Activated naive CD8-positive, alpha-beta T cell treated with anti-CD3 and anti-CD28 coated beads, Interleukin-2, amount 50 U/mL, for 16 hours (primary cell): ENCODE data around the gene CLCN3.
"Not testable (repeated sequence)": the region's sequence is repeated elsewhere in the genome, so short reads cannot be mapped to it uniquely, and the experiment has no call there.

Experiments
- DNase-seq: peaks from one replicate; pipeline ENCODE4 v3.0.0-alpha.2; 2020; ENCODE audit warnings: low read depth, low spot score

CLCN3 gene

DNA sequence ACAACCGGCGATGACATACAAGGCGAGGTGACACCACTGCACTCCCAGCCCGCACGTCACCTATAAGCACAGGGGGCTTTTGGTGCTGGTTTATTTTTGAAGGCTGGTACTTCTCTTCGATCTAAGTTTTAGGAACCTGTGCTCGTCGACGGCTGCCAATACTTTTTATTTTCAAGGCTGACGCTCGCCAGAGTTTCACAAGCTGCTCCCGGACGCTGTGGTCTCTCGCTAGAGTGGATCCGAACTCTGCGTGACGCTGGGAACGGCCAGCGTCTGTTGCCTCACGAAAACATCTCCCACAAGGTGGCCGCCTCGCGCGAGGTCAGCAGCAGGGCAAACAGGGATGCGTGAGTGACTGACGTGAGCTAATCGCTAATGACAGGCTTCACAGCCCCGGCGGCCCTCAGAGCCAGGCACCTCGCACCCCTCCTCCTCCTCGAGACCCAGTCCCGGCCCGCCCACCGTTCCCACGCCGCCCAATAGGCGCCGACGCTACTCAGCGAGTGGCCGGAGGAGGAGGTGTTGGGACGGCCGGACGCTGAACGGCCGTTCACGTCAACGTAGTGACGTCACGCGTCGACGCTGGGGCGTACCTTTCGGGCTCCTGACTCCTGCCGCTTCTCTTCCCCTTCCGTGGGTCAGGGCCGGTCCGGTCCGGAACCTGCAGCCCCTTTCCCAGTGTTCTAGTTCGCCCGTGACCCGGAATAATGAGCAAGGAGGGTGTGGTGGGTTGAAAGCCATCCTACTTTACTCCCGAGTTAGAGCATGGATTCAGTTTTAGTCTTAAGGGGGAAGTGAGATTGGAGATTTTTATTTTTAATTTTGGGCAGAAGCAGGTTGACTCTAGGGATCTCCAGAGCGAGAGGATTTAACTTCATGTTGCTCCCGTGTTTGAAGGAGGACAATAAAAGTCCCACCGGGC lies at the start of gene CLCN3:
TSS of gene CLCN3 (plus strand) at position 621 of the 922 bp plus-strand sequence. CDS start 15,351 bp downstream, outside the sequence.
- DNase-seq, result peak; percentile 67

DNA sequence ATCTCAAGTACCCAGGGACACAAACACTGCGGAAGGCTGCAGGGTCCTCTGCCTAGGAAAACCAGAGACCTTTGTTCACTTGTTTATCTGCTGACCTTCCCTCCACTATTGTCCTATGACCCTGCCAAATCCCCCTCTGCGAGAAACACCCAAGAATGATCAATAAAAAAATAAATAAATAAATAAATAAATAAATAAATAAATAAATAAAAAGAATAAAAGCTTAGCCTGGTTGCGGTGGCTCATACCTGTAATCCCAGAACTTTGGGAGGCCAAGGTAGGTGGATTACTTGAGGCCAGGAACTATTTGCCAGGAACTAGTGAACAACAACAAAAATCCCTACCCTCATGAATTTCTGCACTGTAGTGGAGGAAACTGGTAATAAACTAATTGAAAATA lies 49.4 kb upstream of the CLCN3 start:
- not testable (repeated sequence) for DNase-seq

DNA sequence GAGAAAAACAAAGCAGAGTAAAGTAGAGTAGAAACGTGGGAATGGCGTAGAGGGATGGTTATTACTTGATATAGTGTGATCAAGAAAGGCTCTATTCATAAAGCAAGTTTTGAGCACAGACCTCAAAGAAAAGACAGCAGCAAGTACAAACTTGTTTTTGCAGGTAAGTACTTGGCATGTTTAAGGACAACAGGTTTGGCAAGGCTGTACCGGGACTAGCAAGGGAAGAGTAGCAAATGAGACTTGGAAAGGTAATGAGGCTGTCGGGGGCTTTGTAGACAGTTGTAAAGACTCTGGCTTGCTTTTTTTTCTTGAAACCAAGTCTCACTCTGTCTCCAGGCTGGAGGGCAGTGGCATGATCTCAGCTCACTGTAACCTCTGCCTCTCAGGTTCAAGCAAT lies 48.9 kb upstream of the CLCN3 start:
- DNase-seq, result no peak

DNA sequence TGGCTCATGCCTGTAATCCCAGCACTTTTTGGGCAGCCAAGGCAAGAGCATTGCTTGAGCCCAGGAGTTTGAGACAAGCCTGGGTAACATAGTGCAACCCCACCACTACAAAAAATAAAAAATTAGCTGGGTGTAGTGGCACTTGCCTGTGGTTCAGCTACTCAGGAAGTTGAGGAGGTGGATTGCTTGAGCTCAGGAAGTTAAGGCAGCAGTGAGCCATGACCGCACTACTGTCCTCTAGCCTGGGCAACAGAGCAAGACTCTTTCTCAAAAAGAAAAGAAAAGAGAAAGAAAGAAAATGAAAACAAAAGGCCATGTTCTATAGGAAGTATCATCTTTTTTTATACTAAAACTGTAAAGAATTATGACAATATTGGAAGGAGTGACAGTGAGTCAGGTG lies 46.5 kb upstream of the CLCN3 start:
- DNase-seq, result no peak

DNA sequence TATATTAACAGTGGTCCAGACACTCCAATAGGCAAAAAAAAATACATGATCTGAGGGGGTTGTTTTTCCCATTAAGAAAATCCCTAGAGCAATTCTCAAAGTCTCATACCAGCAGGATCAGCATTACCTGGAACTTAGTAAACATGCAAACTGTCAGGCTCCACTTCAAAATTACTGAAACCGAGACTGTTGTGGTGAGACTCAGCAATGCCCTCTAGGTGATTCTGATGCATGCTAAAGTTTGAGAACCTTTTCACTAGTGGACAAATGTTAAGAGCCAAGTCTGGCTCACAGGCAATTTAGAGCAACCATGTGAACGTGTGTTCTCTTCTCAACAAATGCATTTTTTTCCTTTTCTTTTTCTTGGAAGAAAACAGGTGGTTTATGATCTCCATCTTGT lies 38.2 kb upstream of the CLCN3 start:
- no peak for DNase-seq

DNA sequence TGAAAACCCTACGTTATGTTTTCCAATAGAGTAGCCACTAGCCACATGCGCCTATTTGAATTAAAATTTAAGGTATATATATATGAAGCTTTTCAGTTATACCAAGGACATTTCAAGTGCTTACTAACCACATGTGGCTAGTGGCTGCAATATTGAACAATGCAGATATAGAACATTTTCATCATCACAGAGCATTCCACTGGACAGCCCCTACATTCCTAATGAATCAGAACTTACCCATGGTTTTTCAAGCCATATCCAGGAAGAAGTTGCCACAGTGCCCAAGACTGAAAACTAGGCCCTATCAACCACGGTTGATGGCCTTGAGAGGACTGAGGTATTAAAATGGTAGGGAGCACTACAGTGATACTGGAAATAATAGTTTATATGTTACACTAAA lies 37.7 kb upstream of the CLCN3 start:
- DNase-seq, result no peak

DNA sequence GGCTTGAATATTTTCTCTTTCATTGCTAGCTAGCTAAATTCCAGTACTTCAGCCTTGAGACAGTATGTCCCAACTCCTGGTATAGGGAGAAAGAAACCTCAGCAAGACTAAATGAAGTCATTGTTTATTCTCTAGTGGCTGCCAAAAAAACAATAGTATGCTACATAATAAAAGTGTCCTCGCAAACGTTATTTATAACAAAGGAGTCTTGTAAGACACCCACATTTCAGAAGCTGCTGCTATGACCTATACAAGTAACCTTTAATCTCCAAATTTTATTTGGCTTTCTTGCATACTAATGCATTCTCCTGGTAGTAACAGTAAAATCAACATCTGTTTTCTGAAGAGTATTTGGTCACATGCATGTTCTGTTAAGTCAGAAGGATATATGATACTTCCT lies 36.8 kb upstream of the CLCN3 start:
- DNase-seq, result no peak

DNA sequence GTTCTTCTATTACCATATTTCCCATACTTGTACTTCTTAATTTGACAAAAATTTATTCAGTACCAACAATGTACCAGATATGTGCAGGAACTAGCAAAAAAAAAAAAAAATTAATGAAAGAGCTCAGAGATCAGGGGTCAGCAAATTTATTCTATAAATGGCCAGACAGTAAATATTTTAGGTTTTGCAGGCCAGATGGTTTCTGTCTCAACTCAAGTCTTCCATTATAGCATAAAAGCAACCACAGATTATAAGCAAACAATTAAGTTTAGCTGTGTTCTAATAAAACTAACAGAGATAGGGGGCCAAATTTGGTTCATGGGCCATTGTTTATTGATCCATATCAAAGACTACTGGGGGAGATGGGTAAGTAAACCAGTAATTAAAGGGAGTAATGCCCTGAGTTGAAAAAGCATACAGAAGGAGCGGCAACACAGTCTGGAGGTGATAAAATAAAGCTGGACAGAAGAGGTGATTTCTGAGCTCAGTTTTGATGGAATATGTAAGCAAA lies 27.3 kb upstream of the CLCN3 start:
- no peak for DNase-seq

DNA sequence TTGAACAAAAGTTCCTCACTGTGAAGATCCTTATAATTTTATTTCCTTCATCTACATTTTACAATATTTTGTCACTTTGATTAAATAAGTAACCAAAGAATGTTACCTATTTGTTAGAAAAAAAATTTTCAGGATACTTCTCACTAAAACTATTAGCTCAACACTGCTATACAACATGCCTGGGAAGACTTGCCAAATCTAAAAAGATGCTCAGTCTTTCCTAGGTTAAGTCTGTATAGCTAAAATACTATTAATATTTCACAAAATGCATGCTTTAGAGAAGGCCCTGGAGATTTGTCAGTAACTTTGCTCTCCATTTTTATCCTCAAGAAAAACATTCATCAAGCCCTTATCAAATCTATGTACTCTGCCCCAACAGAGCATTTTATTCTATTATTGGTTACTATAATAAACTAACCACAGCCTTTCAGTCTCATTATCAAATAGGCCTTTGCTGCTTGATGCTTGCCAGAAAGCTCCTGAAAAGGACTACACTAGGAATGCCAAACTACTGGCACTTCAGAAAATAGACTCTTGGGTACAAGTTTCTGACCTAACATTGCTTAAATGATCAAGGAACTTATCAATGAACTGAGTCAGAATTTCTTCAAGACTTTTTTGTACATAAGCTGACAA lies 25.7 kb upstream of the CLCN3 start:
- no peak for DNase-seq

DNA sequence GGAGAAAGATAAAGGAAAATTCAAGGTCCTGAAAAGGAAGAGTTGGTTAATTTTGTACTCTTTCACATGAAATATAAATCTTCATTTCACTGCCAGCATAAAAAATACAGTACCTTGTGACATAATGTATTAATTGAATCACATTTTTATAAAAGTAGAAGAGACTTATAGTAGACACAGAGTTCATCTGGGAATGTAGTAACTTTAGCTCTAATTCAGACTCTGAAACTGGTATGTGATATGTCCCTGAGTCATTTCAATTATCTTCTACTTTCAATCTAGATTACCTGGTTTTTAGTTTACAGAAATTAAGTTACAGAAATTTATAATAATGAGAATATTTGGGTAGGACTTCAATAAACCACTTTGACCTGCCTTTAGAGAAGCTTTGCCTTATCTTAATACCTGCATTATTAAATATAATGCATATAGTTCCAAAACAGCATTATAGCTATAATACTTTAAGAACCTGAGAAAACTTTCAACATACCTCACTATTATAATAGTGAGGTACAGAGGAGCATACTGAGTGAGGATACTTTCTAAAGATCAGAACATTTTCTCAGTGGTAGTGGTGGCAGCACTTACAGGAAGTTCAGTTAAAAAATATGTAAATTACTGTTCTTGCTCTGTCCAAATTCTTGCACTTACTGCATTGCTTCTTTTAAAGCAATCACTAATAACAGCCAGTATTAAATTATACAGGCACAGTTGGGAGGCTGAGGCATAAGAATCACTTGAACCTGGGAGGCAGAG lies 19.2 kb upstream of the CLCN3 start:
- no peak for DNase-seq

DNA sequence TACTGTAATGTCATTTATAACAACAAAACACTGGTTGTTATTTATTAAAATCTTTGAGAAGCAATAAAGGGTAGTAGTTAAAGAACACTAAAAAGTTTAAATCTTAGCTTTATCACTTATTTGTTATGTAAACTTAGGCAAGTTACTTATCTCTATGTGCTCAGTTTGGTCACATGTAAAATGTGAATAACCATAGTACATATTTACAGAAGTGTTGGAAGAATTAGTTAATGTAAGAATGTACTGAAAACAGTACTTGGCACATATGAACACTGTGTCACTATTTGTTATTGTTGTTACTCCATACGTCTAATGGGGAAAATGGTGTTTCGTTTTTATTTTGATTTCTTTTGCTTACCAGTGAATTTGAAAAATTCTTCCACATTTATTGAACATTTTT lies 17.1 kb upstream of the CLCN3 start:
- DNase-seq, result no peak

DNA sequence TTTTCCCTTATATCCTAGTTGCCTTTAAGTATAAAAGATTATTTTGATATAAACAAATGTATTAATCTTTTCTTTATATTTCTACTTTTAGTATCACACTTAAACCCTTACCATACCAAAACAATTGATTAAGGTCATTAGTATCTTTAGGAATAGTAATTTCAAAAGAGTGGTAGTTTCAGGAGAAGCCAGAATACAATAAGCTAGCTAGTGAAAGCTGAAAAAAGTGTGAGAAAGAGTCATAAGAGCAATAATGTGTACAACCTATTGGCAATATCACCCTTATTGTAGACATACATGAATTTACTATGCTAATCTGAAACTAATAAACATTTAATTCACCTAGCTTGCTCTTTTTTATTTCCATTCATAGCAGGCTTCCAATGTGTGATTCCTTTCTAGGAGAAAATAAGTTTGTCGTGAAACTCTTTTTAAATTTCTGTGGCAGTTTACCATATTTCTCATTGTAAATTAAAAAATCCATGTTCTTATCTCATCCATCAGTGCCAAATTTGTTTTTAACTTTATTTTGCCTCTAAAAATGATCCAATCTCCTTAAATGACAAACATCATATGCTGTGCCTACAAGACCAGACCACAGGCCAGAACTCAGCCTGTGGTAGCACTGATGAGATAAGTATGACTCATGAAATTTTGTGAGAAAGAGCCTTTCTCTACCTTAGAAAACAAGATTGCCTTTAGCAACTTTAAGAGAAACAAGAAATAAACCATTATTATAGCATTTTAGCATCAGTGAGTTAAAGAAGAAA lies 16.1 kb upstream of the CLCN3 start:
- DNase-seq, result no peak

DNA sequence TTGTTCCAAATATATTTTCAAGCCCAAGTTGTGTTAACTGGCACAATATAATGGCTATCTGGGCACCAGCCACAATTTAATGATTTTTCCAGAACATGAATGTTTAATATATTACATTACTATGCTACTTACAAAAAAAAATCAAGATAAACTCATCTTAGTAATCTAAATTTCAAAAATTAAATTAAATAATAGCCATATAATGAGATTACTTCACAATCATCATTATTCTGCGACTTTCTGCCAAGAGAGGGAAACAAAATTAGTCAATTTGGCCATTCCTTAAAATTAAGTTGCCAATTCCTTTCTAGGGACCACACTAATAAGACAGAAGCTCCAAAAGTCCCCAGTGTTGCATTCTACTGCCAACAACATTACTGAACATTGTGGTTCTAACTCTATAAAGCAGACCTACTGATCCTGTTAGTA lies 15.5 kb upstream of the CLCN3 start:
- no peak for DNase-seq

DNA sequence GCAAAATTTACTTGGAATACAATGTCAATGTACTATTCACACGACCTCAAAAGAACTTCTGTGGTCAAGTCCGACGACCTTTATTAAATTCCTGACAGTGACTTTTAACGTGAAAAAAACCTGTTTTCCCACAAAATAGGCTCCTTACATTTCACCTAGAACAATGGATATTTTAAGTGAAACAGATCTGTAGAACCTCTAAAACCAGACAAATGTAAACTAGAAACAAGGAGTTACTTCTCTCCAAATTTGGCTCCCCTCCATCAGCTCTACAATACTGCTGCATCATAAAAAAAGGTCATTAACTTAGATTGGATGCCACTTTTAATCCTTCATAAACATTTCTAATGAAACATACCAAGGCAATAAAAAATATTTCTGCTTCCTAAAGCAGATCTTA lies 9.2 kb upstream of the CLCN3 start:
- no peak for DNase-seq

DNA sequence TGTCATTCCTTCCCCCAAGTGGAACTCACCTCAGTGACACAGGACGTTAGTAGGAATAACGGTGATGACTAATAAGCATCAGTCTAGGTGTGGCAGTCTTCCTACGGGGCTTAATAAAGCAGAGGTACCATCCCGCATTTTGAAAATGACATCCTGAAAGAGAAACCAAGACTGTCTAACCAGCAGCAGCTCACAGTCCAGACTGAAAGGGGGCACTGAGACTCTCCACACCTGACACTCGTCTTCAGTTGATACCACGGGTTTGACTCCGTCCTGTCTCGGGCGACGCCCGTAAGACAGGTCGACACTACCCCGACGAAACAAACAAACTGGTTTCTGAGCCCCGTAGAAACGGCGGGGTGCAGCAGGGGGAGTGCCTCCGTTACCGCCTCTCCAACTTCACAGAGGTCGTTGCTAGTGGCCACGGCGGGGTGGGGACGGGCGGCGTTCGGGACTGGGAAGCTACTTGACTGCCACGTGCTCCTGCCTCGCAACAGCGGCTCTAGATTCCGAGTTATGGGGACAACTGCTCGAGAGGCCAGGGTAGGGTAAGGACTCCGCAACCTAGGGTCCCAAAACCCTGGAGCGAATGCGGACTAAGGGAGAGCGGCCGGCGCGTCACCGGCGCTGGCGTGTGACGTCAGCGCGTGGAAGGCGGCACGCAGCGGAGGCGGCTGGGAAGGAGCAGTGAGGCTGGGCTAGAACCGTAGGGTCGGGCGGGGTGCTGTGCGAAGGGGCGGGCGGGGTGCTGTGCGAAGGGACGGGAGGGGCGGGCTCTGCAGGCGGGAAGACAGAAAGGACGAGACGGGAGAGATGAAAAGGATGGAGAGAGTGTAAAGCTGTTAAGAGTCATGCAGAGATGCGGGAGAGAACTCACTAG lies 8.1 kb upstream of the CLCN3 start, which contains the start of gene NEK1:
TSS of gene NEK1 (minus strand) at position 593 of the 880 bp plus-strand sequence. CDS start 9,953 bp downstream, outside the sequence.
- DNase-seq, result peak; percentile 71

DNA sequence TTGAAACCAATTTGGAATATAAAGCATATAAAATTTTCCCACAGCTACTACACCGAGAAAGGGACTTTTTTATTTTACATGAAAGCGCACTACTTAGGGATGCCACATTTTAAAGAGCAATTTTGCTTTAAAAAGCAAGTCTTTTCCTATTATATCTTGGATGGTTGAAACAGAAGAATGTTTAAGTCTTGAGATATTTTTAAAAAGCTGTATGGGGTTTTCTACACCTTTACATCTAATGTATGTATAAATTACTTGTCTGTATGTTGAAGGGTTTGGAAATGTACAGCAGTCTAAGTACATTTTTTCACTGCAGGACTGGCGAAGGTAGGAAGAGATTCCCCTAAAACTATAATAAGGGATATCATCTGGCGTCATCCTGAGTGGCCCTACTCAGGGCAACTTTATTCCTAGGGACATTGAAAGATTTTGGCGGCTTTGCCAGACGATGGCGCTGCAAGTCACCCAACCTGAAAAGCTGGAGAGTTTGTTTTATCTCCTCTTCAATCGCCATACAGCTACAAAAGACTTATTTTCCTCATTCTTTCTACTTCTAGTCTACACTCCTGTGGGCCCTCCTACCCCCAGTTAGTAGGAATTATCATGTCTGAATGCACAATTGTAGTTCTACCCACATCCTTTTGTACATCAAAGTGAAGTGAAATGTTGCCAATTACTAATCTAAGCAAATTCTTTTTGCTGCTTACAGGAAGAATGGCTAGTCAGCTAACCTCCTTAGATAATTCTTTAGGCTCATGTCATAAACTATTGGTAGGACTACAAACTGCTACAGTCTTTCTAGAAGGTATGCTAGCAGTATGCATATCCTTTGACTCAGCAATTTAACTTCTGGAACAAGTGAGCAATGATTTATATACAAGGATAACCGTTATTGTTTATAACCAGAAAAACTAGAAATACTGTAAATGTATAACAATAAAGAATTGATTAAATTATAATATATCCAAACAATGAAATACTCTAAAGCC lies 7.2 kb upstream of the CLCN3 start:
- DNase-seq, result no peak

DNA sequence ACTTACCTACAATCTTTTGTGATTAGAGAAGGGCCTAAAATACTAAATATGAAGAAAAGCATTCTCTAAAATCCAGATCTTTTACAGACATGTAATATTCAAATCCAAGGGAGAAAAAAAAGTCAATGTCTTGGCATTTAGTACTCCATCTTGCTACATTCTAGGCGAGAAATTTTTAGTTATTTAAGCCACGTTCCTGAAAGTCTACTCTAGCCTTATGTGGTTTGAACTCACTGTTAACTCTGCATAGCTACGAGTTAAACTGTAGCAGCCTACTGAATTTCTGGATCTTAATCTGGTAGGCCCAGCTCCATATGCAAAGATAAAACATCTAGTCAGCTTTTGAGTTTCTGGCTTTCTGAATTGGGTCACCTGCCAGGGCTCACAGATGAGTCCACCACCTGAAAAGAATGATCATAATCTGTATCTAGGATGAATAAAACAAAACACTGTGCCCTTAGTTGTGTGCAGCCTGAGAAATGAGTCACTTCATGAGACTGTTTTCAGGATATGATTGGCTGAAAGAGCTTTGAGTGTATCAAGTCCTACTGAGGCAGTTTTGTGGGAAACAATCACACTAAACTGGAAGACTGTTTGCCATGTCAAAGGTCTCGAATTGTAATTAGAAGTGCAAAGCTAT lies 4.8 kb upstream of the CLCN3 start:
- no peak for DNase-seq

DNA sequence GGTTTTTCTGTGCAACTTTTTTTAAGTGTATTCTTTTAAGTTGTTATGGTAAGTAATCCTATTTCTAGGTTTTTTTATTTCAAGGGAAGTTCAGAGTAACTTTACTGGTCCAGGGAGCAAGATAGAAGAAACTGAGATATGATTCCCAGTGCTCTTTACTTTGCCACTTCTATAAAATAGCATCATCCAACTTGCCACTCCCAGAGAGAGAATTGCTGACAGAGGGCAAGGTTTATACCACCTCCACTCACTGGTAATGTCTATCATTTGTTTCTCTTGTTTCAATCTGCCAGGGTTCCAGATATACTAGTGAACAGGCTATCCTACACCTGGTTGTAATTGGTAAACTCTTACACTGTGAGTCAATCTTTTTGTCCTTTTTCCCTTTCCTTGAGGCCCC lies 3.5 kb upstream of the CLCN3 start:
- DNase-seq, result no peak
